GM21528 (cell line): ENCODE measurements around the gene ZNF415.
"Not testable (repeated sequence)": the region's sequence is repeated elsewhere in the genome, so short reads cannot be mapped to it uniquely, and the experiment has no call there.

Experiments
- ATAC-seq: cut with Tn5 transposase; IDR thresholded peaks from one replicate; pipeline ENCODE4 v1.9.1; 2021; ENCODE audit warnings: mild to moderate bottlenecking, moderate library complexity; ENCODE audit not compliant: unreplicated experiment, low FRiP score

ZNF415 gene

DNA sequence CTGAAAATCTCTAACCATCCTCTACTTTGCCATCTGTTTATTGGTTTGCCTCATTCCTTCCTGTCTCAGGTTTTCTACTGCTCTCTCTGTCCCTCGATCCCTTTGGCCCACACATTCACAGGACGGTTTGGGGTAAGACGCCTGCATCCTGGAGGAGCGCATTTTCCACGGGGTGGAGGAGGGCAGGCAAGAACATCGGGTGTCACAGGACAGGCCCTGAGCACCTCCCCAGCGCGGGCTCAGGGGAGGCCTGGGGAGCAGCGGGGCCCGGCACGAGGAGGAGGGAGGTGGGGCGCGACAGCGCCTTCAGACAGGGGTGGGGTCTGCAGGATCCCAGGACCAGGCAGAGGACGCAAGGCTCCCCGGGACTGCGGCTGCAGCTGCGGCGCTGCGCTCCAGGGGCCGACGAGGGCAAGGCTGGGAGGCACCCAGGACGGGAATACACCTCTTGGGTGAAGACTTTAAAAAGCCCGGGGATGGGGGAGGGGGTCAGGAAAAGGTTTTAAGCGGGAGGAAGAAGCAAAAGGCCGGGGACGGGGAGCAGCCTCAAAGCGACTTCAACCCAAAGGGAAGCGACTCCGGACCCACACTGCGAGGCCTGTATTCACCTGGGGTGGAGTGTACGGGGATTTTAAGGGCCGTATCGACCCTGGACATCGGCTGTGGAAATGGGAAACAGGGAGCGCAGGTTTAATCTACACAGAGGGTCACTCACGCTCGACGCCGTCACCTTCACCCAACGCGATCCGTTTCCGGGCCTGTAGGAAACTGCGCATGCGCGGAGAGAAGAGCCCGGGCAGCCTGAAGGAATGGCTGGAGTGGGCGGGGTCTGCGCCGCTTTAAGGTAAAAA, at the start of gene ZNF415:
TSS of gene ZNF415 (minus strand) at position 770 of the 851 bp plus-strand sequence. CDS start 10,234 bp downstream, outside the sequence.
- no peak for ATAC-seq

DNA sequence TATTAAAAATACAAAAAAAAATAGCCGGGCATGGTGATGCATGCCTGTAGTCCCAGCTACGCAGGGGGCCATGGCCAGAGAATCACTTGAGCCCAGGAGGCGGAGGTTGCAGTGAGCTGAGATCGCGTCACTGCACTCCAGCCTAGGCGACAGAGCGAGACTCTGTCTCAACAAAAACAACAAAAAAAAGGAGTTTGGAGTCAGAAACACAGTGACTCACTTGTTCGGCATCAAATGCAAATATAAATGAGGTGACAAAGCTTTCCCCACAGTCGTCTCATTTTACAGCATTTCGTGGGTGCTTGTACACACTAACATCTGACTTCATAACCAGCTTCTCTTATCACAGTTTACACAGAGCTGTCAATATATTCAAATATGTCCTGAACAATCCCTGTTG, 49.5 kb upstream of the ZNF415 start:
- no peak for ATAC-seq

DNA sequence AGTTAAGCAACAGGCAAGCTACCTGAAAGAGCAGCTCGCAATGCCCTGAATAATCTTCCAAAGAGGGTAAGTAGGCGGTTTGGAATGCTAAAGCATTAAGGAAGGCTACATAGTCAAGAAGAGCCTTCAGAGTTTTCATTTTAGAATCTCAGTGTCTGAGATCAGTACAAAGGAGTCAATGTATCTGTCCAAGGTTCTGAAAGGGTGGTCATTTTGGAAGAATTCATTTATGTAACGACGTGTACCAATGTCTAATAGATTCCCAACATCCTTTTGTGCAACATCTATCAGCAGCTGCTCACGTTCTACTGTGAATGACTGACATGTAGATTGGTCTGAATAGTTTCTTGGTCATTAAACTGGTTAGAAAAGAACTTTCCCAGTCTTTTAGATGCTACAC, 45.3 kb upstream of the ZNF415 start:
- no peak for ATAC-seq

DNA sequence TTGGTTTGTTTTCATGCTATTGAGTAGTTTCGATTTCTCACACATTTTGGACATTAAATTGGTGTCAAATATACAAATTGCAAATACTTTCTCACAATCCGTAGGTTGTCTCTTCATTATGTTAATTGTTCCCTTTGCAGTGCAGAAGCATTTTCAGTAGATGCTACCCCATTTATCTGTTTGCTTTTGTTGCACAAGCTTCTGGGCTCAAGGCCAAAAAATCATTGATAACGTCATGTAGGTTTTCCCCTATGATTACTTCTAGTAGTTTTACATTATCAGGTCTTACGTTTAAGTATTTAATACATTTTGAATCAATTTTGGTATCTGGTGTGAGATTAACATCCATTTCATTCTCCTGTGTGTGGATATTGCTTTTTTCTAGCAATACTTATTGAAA, 40.2 kb upstream of the ZNF415 start:
- no peak for ATAC-seq

DNA sequence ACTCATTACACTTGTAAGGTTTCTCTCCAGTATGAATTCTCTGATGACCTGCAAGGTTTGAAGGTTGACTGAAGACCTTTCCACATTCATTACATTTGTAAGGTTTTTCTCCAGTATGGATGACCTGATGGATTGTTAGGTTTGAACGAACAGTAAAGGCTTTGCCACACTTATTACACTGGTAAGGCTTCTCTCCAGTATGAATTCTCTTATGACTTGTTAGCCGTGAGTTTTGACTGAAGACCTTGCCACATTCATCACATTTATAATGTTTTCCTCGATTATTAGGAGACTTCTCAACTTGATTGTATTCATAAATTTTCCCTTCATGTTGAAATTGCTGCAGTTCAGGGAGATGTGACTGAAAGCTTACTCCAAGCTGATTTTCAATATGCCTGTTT, 33.0 kb upstream of the ZNF415 start:
- ATAC-seq: no peak

DNA sequence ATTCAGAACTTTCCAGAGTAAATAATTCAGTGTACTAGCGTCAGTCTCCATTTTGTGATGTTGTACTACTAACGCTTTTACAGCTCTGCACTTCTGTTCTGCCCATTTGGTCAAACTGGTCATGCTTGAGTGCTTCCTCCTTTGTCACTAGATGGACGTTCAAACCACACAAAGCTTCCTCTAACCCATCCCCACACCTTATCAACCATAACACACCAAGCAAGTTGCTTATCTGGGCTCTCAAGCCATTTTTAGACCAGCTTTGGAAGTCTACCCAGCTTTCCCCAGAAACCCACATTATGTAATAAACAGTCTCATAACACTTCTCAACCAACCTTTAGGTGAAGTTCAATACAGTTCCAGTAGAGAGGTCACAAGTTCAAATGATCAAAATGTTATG, 28.4 kb upstream of the ZNF415 start:
- ATAC-seq: no peak

DNA sequence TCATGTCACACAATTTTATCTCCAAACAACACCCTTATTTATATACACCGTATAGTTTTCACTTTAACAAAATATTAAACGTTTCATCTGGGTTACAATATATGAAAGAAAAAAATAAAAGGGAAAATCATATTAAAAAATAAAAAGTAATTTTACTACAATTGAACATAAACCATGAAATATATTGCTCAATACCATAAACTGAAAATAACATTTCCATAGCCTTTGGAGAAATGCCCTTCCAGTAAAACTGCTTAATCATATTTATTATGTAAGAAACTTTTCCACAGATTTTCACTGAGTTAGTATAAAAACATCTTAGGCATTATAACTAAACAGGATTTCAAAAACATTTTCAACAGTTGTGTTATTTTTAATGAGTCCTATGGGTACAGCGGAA, 27.6 kb upstream of the ZNF415 start:
- ATAC-seq: no peak

DNA sequence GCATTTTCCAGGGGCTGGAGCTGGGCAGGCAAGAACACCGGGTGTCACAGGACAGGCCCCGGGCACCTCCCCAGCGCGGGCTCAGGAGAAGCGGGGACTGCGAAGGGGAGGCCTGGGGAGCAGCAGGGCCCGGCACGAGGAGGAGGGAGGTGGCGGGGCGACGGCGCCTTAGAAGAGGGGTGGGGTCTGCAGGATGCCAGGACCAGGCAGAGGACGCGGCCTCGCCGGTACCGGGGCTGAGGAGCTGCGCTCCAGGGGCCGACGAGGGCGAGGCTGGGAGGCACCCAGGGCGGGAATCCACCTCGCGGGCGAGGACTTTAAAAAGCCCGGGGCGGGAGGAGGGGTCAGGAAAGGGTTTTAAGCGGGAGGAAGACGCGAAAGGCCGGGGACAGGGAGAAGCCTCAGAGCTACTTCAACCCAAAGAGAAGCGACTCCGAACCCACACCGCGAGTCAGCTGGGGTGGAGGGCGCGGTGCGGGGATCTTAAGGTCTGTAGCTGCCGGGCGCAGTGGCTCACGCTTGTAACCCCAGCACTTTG, 25.5 kb upstream of the ZNF415 start:
- ATAC-seq: no peak

DNA sequence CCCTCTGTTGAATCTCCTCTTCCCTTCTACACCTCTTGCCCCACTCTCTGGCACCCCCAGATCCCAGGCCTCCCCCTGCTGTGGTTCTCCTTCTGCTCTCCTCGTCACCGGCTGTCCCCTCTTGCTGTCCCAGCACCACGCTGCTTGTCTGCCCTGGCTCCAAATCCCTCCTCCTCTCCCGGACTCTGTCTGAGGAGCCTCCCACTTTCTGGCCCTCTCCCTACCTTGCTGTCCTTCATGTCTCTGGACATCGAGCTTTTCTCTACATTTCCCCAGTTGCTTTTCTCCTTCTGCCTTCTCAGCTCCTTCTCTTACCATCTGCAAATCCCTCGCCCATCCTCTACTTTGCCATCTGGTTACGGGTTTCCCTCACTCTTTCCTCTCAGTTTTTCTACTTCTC, 24.9 kb upstream of the ZNF415 start:
- ATAC-seq: no peak

DNA sequence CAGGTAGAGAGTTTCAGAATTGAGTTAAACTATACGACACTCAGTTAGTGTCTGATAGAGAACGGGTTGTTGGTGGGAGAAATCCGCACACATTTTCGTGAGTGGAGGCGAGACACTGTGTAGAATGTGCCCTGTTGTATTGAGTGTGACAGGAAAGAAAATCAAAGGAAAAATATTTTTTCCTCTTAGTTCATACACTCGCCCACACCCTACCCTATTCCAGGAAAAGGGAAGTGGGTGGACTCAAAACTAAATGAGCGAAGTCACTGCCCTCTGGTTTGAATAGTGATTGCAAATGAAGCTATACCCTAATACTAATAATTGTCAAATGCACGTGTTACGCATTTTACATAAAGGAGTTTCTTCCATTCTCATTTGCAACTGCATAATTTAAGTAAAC, 24.1 kb upstream of the ZNF415 start:
- ATAC-seq: no peak

DNA sequence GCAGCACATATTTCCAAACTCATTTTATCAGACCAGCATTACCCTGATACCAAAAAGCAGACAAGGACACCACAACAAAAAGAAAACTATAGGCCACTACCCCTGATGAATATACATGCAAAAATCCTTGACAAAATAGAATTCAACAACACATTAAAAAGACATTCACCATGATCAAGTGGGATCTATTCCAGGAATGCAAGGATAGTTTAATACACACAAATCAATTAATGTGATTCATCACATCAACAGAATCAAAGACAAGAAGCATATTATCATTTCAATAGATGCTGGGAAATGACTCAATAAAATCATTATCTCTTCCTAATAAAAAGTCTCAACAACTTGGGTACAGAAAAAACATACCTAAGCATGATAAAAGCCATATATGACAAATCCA, 14.9 kb upstream of the ZNF415 start:
- no peak for ATAC-seq

DNA sequence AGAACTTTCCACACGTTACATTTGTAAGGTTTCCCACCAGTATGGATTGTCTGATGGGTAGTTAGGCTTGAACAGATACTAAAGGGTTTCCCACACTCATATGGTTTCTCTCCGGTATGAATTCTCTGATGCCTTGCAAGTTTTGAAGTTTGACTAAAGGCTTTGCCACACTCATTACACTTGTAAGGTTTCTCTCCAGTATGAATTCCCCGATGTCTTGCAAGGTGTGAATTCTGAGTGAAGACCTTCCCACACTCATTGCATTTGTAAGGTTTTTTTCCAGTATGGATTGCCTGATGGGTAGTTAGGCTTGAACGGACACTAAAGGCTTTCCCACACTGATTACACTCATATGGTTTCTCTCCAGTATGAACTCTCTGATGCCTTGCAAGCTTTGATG, 7.6 kb upstream of the ZNF415 start:
- no peak for ATAC-seq

DNA sequence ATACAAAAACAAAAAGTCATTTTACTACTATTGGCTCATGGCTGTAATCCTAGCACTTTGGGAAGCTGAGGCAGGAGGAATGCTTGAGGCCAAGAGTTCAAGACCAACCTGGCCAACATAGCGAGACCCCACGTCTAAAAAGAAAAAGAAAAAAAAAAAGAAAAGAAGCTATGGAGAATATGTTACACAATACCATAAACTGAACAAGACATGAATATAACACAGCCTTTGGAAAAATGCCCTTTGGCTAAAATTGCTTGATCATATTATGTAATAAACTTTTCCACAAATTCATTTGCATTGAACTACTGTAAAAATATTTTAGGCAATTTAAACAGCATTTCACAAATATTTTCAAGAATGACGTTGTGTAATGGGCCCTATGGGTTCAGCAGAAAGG, 3.7 kb upstream of the ZNF415 start:
- no peak for ATAC-seq

DNA sequence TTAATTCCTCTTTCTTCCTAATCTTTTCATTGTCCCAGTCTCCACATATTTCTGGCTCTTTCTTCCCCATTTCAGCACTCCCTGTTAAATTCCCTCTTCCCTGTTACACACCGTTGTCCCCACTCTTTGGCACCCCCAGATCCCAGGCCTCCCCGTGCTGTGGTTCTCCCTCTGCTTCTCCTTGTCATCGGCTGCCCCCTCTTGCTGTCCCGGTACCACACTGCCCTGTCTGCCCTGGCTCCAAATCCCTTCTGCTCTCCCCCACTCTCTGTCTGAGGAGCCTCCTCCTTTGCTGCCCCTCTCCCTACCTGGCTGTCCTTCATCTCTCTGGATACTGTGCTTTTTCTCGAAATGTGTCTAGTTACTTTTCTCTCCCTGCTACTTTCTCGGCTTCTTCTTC, 983 bp downstream of the ZNF415 start:
- ATAC-seq: no peak

DNA sequence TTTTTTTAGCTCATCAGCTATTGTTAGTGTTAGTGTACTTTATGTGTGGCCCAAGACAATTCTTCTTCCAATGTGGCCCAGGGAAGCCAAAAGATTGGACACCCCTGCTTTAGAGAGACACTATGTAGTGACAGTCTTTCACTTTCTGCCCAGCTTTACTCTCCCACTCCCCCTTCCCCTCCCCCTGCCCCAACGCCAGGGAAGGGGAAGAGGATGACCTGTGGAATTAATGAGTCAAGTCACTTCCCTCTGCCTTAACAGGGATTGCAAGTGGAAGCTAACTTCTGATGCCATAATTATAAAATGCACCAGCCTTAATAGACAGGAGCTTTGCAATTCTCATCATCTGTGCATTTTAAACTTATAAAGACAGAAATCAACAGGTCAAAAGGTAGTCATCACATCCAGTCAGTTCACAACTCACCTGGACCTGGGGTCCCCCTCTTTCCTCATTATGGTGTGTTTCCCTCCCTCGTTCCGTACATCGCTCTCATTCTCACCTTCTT, 1.6 kb downstream of the ZNF415 start:
- no peak for ATAC-seq

DNA sequence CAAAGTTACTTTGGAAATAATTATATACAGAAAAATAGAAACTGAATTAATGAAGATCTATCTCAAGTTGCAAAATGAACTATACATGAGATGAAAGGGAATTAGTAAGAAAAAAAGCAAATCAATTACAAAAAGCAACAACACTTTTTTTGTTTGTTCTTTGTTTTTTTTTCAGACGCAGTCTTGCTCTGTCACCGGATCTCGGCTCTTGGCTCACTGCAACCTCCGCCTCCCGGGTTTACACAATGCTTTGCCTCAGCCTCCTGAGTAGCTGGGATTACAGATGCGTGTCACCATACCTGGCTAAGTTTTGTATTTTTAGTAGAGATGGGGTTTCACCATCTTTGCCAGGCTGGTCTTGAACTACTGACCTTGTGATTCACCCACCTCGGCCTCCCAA, 2.2 kb downstream of the ZNF415 start:
- no peak for ATAC-seq

DNA sequence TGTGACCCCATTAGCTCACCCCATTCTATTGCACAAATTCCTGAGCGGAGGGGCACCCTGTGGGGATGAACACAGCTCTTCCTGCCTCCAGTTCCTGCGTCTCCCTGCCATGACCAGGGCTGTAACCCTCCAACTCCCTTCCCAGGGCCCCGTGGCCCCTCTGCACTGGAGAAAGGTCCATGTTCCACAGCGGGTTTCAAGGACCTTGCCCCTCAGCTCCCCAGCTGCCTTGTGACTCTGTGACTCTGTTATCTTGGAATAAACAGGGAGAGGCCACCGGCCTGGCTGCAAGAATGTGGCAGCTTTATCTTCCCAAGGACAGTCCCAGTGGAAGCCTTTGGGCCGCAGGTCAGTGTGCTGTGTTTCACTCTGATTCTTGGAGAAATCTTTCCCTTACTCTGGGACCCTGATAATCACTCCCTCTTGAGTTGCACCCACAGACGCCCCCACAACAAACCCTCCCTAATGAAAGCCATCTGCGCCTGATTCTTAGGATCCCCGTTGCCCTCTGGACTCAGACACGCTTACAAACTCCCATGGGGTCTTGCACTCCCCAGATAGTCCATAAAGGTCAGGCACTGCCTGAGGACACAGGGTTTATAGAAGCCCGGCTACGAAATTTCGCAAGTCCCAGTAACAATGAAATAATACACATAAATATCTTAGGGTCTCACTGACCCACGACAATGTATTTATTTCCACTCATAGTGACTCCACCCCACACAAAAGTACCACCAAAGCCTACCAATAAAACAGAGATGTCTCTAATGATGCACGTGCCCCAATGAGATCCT, 5.8 kb downstream of the ZNF415 start:
- not testable (repeated sequence) for ATAC-seq

DNA sequence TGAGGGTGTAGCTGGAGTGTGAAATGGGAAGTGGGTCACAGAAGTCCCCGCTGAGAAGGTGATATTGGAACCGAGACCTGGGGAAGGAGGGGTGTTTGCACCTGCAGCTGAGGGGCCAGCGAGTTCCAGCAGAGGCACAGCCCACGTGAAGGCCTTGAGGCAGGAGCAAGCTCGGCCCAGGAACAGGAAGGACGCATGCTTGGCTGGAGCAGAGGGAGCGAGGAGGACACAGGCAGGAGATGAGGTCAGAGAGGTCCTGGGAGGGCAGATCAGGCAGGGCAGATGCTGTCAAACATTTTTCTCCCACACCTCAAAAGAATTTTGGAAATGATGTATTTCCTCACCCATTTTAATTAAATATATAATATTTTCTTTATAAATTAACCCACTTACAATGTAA, 9.3 kb downstream of the ZNF415 start:
- no peak for ATAC-seq

DNA sequence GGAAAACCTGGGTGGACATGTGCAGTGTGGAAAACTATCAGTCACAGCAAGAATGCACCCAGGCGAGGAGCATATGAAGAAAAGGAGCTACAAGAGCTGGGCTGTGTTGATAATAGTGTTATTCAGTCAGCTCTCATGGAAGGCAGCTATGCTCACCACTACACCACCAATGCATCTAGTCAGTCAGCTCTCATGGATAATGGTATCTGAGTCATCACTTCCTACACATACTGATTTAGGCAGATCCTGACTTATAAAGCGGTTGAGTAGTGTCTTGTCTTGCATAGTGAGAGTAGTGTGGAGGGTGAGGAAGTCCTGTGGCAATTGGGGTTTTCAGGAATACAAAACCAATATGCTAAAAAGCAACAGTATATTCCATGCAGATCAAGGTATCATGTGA, 20.4 kb downstream of the ZNF415 start:
- no peak for ATAC-seq

DNA sequence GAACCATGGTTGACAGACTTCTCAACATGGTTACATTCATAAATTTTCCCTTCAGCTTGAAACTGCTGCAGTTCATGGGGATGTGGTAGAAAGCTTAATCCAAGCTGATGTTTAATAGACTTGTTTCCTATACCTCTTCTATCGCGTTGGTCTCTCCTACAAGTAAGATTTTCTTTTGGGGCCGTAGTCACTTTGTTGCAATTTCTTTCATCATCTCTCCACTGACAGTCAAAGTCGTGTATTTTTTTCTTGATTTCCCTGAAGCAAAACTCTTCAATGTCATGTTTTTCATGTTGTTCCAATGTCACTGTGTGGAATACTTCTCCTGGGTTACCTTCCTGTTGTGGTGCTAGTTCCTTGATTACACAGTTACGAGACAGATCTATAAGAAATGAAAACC, 23.2 kb downstream of the ZNF415 start:
- no peak for ATAC-seq
